HepG2 (cell line): ENCODE measurements around the gene MAP2K5. TPM values are rescaled to one million over a fixed set of nuclear protein-coding genes. Genes with fewer than 3 reads are reported as not detected.

Experiments used
- ATAC-seq: fragments of 200-7000 bp; cut with Tn5 transposase; 3 replicates; pipeline ENCODE4 v1.9.1; 2020; ENCODE audit warnings: mild to moderate bottlenecking, moderate library complexity
- BruUV-seq: library from RNA; stranded (reverse); fragments of 400-500 nt; replicated peaks from 2 replicates; lab custom pipeline; 2021; lab: Mats Ljungman, UMichigan
- CTCF ChIA-PET: fragments of 300-600 bp; formaldehyde crosslinking; extraction: SDS; loops from one replicate; lab custom pipeline; 2021; ENCODE audit warnings: low total read pairs, inconsistent platforms, low intra/inter-chr PET ratio; lab: Yijun Ruan, JAX
- POLR2A ChIA-PET: fragments of 350-600 bp; sonication (Branson Sonifier 250); formaldehyde crosslinking; loops from one replicate; lab custom pipeline; 2020; ENCODE audit warnings: antibody characterized with exemption, inconsistent platforms; lab: Yijun Ruan, JAX
- DNase-seq: peaks from one replicate; pipeline ENCODE4 v3.0.0-alpha.2; 2015; ENCODE audit warnings: low spot score
- FAIRE-seq: peaks from 3 replicates; lab custom pipeline; 2011; peaks lifted over from hg19 to GRCh38; lab: Jason Lieb, UNC
- H2AFZ ChIP-seq: one replicate; pipeline ENCODE4 v1.6.1; 2011; ENCODE audit warnings: low read length, inconsistent platforms
- H3K27ac ChIP-seq: fragments of 300-600 bp; 3 replicates; pipeline ENCODE4 v1.8.0; 2011; ENCODE audit warnings: mixed run types, mild to moderate bottlenecking, mixed read lengths, low read length, inconsistent platforms; ENCODE audit not compliant: insufficient read depth; ENCODE audit errors: extremely low read length
- H3K27me3 ChIP-seq, 2 experiments: fragments of 200-600 bp in 1 of 2; 2 replicates in 1 of 2; 3 replicates in 1 of 2; pipeline versions ENCODE4 v1.6.0 to v1.8.0; 2011; ENCODE audit warnings: low read length in 2 of 2, mild to moderate bottlenecking in 2 of 2, moderate library complexity in 2 of 2, inconsistent platforms in 1 of 2; ENCODE audit not compliant: insufficient read depth in 2 of 2, control insufficient read depth in 1 of 2
- H3K36me3 ChIP-seq, 2 experiments: fragments of 200-600 bp in 1 of 2; replicated peaks in 1 of 2; 2 replicates in 1 of 2; 3 replicates in 1 of 2; pipeline versions ENCODE4 v1.5.1 to v1.8.0; 2011; ENCODE audit warnings: low read length in 2 of 2, inconsistent platforms in 1 of 2; ENCODE audit not compliant: insufficient read depth in 2 of 2, control insufficient read depth in 1 of 2
- H3K4me1 ChIP-seq: 2 replicates; pipeline ENCODE4 v1.5.1; 2012; ENCODE audit warnings: low read length, inconsistent platforms; ENCODE audit not compliant: insufficient read depth
- H3K4me2 ChIP-seq: 2 replicates; pipeline ENCODE4 v1.6.0; 2011; ENCODE audit warnings: low read depth, low read length, inconsistent platforms
- H3K4me3 ChIP-seq, 3 experiments: fragments of 200-600 bp in 1 of 3; sonication (generic), shearing (Covaris generic) in 1 of 3; replicated peaks in 1 of 3; 2 replicates each; pipeline ENCODE4 v1.5.1; 2011 to 2016; ENCODE audit warnings: low read length in 3 of 3, inconsistent platforms in 2 of 3, low read depth in 2 of 3, mild to moderate bottlenecking in 2 of 3, control low read depth in 1 of 3, mixed read lengths in 1 of 3; ENCODE audit not compliant: insufficient read depth in 1 of 3
- H3K79me2 ChIP-seq: one replicate; pipeline ENCODE4 v1.6.1; 2011; ENCODE audit warnings: low read length, inconsistent platforms; ENCODE audit not compliant: insufficient read depth
- H3K9ac ChIP-seq: 2 replicates; pipeline ENCODE4 v1.6.0; 2011; ENCODE audit warnings: mild to moderate bottlenecking, low read depth, low read length, inconsistent platforms; ENCODE audit not compliant: insufficient read depth
- H3K9me3 ChIP-seq: 2 replicates; pipeline ENCODE4 v1.5.1; 2012; ENCODE audit warnings: mild to moderate bottlenecking, low read length
- H4K20me1 ChIP-seq: 2 replicates; pipeline ENCODE4 v1.6.0; 2011; ENCODE audit warnings: inconsistent platforms, mild to moderate bottlenecking, low read length, moderate library complexity; ENCODE audit not compliant: insufficient read depth
- ASH2L ChIP-seq: fragments of 300-600, 200-600 bp; sonication (generic); IDR thresholded peaks from 2 replicates; pipeline ENCODE4 v1.7.0; 2017; ENCODE audit warnings: low read depth, mild to moderate bottlenecking, moderate library complexity, mixed read lengths, low read length; ENCODE audit not compliant: insufficient read length
- CBX5 ChIP-seq: sonication (generic); formaldehyde crosslinking; IDR thresholded peaks from 2 replicates; pipeline ENCODE4 v1.4.0; 2020; ENCODE audit warnings: missing genetic modification reagents, borderline replicate concordance
- FOXM1 ChIP-seq: sonication (generic); formaldehyde crosslinking; IDR thresholded peaks from 2 replicates; pipeline ENCODE4 v1.5.0; 2020; ENCODE audit warnings: missing genetic modification reagents
- HOXA5 ChIP-seq: sonication (generic); formaldehyde crosslinking; IDR thresholded peaks from 2 replicates; pipeline ENCODE4 v1.4.0; 2020; ENCODE audit warnings: missing genetic modification reagents
- ISX ChIP-seq: sonication (generic); formaldehyde crosslinking; conservative IDR thresholded peaks from 2 replicates; pipeline ENCODE4 v1.5.0; 2020; ENCODE audit warnings: missing genetic modification reagents
- KLF11 ChIP-seq: IDR thresholded peaks from 2 replicates; pipeline ENCODE4 v1.6.1; 2016; ENCODE audit warnings: missing compliant biosample characterization
- NFKBIZ ChIP-seq: IDR thresholded peaks from 2 replicates; pipeline ENCODE4 v1.6.1; 2018; ENCODE audit warnings: missing genetic modification reagents, missing compliant biosample characterization
- ONECUT2 ChIP-seq: sonication (generic); formaldehyde crosslinking; IDR thresholded peaks from 2 replicates; pipeline ENCODE4 v1.4.0; 2020; ENCODE audit warnings: missing genetic modification reagents
- SATB2 ChIP-seq: sonication (generic); formaldehyde crosslinking; IDR thresholded peaks from 2 replicates; pipeline ENCODE4 v1.5.0; 2020; ENCODE audit warnings: missing genetic modification reagents
- ZNF143 ChIP-seq: sonication (generic); formaldehyde crosslinking; IDR thresholded peaks from 2 replicates; pipeline ENCODE4 v1.4.0; 2020; ENCODE audit warnings: missing genetic modification reagents
- ZNF235 ChIP-seq: sonication (generic); formaldehyde crosslinking; IDR thresholded peaks from 2 replicates; pipeline ENCODE4 v1.8.1; 2023; ENCODE audit warnings: mild to moderate bottlenecking, missing genetic modification reagents, borderline replicate concordance
- ZNF547 ChIP-seq: sonication (generic); formaldehyde crosslinking; IDR thresholded peaks from 2 replicates; pipeline ENCODE4 v1.5.1; 2020; ENCODE audit warnings: mild to moderate bottlenecking, missing genetic modification reagents
- ZSCAN21 ChIP-seq: sonication (generic); formaldehyde crosslinking; IDR thresholded peaks from 2 replicates; pipeline ENCODE4 v1.8.0; 2022; ENCODE audit warnings: mild to moderate bottlenecking, missing genetic modification reagents, moderate library complexity, borderline replicate concordance
- ZSCAN31 ChIP-seq: sonication (generic); formaldehyde crosslinking; IDR thresholded peaks from 2 replicates; pipeline ENCODE4 v1.5.0; 2020; ENCODE audit warnings: low read depth, mild to moderate bottlenecking, missing genetic modification reagents
- WGBS: methylation state at CpG from one replicate; pipeline ENCODE4 v1.1.6; 2017; ENCODE audit warnings: low lambda C conversion rate; 5-methylcytosine and 5-hydroxymethylcytosine counted together
- in situ Hi-C: cut with HindIII; loops from 2 replicates; pipeline ENCODE4 v1.10.0; 2017; ENCODE audit warnings: low pct_unique_long_range_greater_than_20kb; ENCODE audit not compliant: extremely low pct_ligation_motif_present
- intact Hi-C: fragments of 100-400 bp; cut with micrococcal nuclease; formaldehyde crosslinking; loops from one replicate; pipeline ENCODE4 v1.10.0; 2022; ENCODE audit not compliant: unreplicated experiment
- polyA plus RNA-seq, 8 experiments: library from polyadenylated mRNA; depleted of rRNA in 3 of 8; stranded (reverse) in 7 of 8; unstranded in 1 of 8; fragments of >200 nt; fragmentation: Illumina TruSeq in 4 of 8; extraction: Trizol in 4 of 8; gene quantifications; 2 replicates each; pipeline versions ENCODE4 v1.2.1 to v1.2.3, GENCODE V29; 2011 to 2016; ENCODE audit warnings: low read depth in 4 of 8, missing spikeins in 1 of 8, mixed read lengths in 1 of 8; ENCODE audit not compliant: insufficient read depth in 1 of 8
- total RNA-seq, 5 experiments: library from RNA; depleted of rRNA; stranded (reverse); fragments of >200 nt; fragmentation: Illumina TruSeq; extraction: Trizol; gene quantifications; 2 replicates each; pipeline ENCODE4 v1.2.3, GENCODE V29; 2016; ENCODE audit warnings: low read depth in 1 of 5
- TF ChIP-seq, protein P1 (sequence below): sonication (generic); formaldehyde crosslinking; IDR thresholded peaks from 2 replicates; pipeline ENCODE4; 2020; ENCODE audit warnings: missing genetic modification reagents, mild to moderate bottlenecking, borderline replicate concordance
- TF ChIP-seq, protein P2 (sequence below): IDR thresholded peaks from 2 replicates; pipeline ENCODE4 v1.6.1; 2016; ENCODE audit warnings: mild to moderate bottlenecking, missing biosample characterization, missing genetic modification reagents

Gene MAP2K5
- total and polyA plus RNA-seq, 2 of the 13 experiments (the other 11 are each of a cell fraction or from before 2014, with no cell fraction given): 4.0 to 4.3 TPM

DNA sequence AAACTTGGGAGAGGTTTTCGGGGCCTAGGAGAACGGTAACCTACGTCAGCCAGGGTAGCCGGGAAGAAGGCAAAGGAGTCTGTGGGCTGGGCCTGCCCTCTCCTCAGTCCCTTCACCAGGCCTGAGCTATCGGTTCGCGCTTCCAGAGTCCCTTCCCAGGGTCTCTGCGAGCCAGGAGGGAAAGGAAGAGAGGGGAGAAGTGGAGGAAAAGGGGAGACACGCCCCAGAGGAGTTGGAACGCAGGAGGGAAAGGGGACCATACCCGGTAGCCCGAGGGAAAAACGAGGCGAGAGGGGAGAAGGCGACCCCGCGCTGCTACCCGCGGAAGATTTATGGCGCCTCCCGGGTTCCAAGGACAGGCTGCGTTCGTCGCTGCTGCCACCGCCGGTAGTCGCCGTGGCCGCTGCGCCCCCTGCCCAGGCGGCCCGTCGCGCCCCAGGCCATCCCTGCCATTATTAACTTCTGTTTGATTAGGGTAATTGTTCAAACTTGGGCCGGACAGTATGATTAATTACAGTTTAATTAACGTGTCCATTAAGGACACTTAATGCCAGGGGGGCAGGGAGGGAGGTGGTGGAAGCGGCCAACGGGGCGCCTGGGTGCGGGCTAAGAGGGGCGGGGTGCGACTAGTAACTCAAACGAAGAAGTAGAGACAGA, 279.4 kb downstream of the MAP2K5 start:
- FAIRE-seq: no peak
- H3K4me1 ChIP-seq: no peaks in the 10 kb centered on the region

DNA sequence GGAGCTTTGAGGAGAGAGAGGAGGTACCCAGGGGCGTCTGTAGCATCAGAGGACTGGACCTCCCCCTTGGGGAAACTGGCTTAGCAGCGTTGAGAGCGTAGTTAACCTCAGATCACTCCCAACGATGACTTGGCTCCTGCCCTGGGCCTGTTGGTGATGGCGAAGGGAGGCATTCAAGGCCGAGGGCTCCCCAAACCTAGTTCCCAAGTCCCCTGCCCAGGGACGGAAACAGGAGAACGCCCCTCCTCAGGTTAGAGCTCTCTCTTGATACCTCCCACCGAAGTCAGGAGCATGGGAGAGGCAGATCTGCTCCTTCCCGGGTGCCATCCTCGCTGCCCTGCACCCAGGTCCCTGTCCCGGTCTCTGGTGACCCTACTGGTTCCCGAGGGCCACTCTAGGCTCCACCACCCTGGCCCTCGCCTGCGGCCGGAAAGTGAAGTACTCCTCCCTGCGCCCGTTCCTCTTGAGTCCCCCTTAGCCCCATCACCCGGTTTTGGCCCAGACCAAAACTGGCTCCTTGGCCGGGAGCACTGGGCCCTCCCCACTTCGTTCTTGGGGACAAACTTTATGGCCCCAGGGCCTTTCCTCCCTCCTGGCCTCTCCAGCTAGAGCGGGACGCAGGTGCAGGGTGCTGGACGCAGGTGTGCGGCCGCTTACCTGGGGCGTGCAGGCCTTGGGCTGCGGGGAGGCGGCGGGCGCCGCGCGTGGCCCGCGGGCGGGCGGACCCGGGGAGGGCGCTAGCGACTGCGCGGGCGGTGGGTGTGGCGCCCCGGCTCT, 280.2 kb downstream of the MAP2K5 start:
- no peak for FAIRE-seq
- CTCF ChIA-PET: no interaction called here
- Histone ChIP-seq H4K20me1 (peaks cover 8% of the 10 kb centered on the region; the same call in 1 of the 2 replicates), H3K4me3 (no peak overlapping the region), H3K36me3 (no peaks in the 10 kb centered on the region), H3K27me3 (peaks cover 15 to 50% of the 10 kb centered on the region in 2 experiments), H3K27ac (no peak overlapping the region), H3K4me2 (no peak overlapping the region), H3K9me3 (no peaks in the 10 kb centered on the region), H2AFZ (no peak overlapping the region), H3K9ac (no peak overlapping the region), H3K79me2 (no peaks in the 10 kb centered on the region), H3K4me1 (no peaks in the 10 kb centered on the region)
- 39% methylated on average over 16 of the region's 46 CpGs for WGBS
- POLR2A ChIA-PET: no interaction called here
- in situ Hi-C loops: no loop called here
- ATAC-seq: no peak
- no TSS peak for BruUV-seq
- intact Hi-C loops: no loop called here
- DNase-seq: no peak
- no peak for TF ChIP-seq ZNF547 (CRISPR knock-in tag)
- TF ChIP-seq, protein P1, sequence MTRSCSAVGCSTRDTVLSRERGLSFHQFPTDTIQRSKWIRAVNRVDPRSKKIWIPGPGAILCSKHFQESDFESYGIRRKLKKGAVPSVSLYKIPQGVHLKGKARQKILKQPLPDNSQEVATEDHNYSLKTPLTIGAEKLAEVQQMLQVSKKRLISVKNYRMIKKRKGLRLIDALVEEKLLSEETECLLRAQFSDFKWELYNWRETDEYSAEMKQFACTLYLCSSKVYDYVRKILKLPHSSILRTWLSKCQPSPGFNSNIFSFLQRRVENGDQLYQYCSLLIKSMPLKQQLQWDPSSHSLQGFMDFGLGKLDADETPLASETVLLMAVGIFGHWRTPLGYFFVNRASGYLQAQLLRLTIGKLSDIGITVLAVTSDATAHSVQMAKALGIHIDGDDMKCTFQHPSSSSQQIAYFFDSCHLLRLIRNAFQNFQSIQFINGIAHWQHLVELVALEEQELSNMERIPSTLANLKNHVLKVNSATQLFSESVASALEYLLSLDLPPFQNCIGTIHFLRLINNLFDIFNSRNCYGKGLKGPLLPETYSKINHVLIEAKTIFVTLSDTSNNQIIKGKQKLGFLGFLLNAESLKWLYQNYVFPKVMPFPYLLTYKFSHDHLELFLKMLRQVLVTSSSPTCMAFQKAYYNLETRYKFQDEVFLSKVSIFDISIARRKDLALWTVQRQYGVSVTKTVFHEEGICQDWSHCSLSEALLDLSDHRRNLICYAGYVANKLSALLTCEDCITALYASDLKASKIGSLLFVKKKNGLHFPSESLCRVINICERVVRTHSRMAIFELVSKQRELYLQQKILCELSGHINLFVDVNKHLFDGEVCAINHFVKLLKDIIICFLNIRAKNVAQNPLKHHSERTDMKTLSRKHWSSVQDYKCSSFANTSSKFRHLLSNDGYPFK: no peak
- no peak for TF ChIP-seq NFKBIZ (CRISPR knock-in tag)
- no peak for TF ChIP-seq ONECUT2 (CRISPR knock-in tag)
- TF ChIP-seq ASH2L: no peak
- TF ChIP-seq, protein P2, sequence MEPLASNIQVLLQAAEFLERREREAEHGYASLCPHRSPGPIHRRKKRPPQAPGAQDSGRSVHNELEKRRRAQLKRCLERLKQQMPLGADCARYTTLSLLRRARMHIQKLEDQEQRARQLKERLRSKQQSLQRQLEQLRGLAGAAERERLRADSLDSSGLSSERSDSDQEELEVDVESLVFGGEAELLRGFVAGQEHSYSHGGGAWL (CRISPR knock-in tag): no peak
- TF ChIP-seq HOXA5 (CRISPR knock-in tag): no peak
- no peak for TF ChIP-seq ISX (CRISPR knock-in tag)
- no peak for TF ChIP-seq ZNF143 (CRISPR knock-in tag)
- no peak for TF ChIP-seq ZSCAN31 (CRISPR knock-in tag)

More for the DNA sequence above, 279.4 kb downstream of the MAP2K5 start:
- no peak for DNase-seq
- H3K4me3 ChIP-seq: no peak overlapping the region
- ChIA-PET POLR2A (no interaction called here), CTCF (no interaction called here)
- ATAC-seq: no peak
- TF ChIP-seq ZSCAN21 (CRISPR knock-in tag) (no peak), ZNF235 (CRISPR knock-in tag) (no peak), SATB2 (CRISPR knock-in tag) (no peak), KLF11 (CRISPR knock-in tag) (no peak), FOXM1 (no peak), CBX5 (CRISPR knock-in tag) (no peak)
- no peak overlapping the region for H3K27ac ChIP-seq
- 50% methylated on average over 43 of the region's 43 CpGs for WGBS
- peaks cover 15 to 48% of the 10 kb centered on the region in 2 experiments for H3K27me3 ChIP-seq
- no peaks in the 10 kb centered on the region for H3K9me3 ChIP-seq
- H3K4me2 ChIP-seq: no peak overlapping the region
- H3K9ac ChIP-seq: no peak overlapping the region
- peaks cover 8% of the 10 kb centered on the region; the same call in 1 of the 2 replicates for H4K20me1 ChIP-seq
- intact Hi-C loops (no loop called here), in situ Hi-C loops (no loop called here)
- no peaks in the 10 kb centered on the region for H3K79me2 ChIP-seq
- no TSS peak for BruUV-seq
- H3K36me3 ChIP-seq: no peaks in the 10 kb centered on the region
- no peak overlapping the region for H2AFZ ChIP-seq
